HepG2 (cell line): ENCODE measurements around the gene CNNM4. TPM values are rescaled to one million over a fixed set of nuclear protein-coding genes. Genes with fewer than 3 reads are reported as not detected.

ENCODE experiments used
- CHD2 ChIP-seq: IDR thresholded peaks from 2 replicates; pipeline ENCODE4 v1.6.1; 2011; ENCODE audit warnings: low read depth, low read length, improper control_type of control experiment
- HBP1 ChIP-seq: IDR thresholded peaks from 2 replicates; pipeline ENCODE4 v1.6.1; 2016; ENCODE audit warnings: low read depth, control low read depth
- HDAC6 ChIP-seq: fragments of 200-600 bp; sonication (generic); IDR thresholded peaks from 2 replicates; pipeline ENCODE4 v1.7.0; 2017; ENCODE audit warnings: mild to moderate bottlenecking, antibody characterized with exemption, low read length, low read depth
- HES4 ChIP-seq: sonication (generic); formaldehyde crosslinking; IDR thresholded peaks from 2 replicates; pipeline ENCODE4 v1.9.0; 2021; ENCODE audit warnings: mild to moderate bottlenecking, missing genetic modification reagents, borderline replicate concordance
- HOXD1 ChIP-seq: sonication (generic); formaldehyde crosslinking; IDR thresholded peaks from 2 replicates; pipeline ENCODE4 v1.5.0; 2020; ENCODE audit warnings: missing genetic modification reagents
- ISX ChIP-seq: sonication (generic); formaldehyde crosslinking; conservative IDR thresholded peaks from 2 replicates; pipeline ENCODE4 v1.5.0; 2020; ENCODE audit warnings: missing genetic modification reagents
- KDM1A ChIP-seq: IDR thresholded peaks from 2 replicates; pipeline ENCODE4 v1.6.1; 2016; ENCODE audit warnings: missing compliant biosample characterization
- TBX3 ChIP-seq: fragments of 450-650 bp; IDR thresholded peaks from 2 replicates; pipeline ENCODE4 v1.6.1; 2017; ENCODE audit warnings: antibody characterized with exemption, mild to moderate bottlenecking, inconsistent platforms, borderline replicate concordance
- ZBTB42 ChIP-seq: sonication (generic); formaldehyde crosslinking; IDR thresholded peaks from 2 replicates; pipeline ENCODE4 v1.5.0; 2020; ENCODE audit warnings: mild to moderate bottlenecking, missing genetic modification reagents
- ZNF263 ChIP-seq: sonication (generic); formaldehyde crosslinking; IDR thresholded peaks from 2 replicates; pipeline ENCODE4 v1.4.0; 2020; ENCODE audit warnings: missing genetic modification reagents
- ZNF441 ChIP-seq: sonication (generic); formaldehyde crosslinking; IDR thresholded peaks from 2 replicates; pipeline ENCODE4 v1.7.0; 2021; ENCODE audit warnings: missing genetic modification reagents, borderline replicate concordance
- ZNF484 ChIP-seq: sonication (generic); formaldehyde crosslinking; IDR thresholded peaks from 2 replicates; pipeline ENCODE4 v1.5.1; 2020; ENCODE audit warnings: mild to moderate bottlenecking, low read depth, missing genetic modification reagents, borderline replicate concordance
- ZNF503 ChIP-seq: sonication (generic); formaldehyde crosslinking; IDR thresholded peaks from 2 replicates; pipeline ENCODE4 v1.4.0; 2020; ENCODE audit warnings: missing genetic modification reagents
- ZNF557 ChIP-seq: sonication (generic); formaldehyde crosslinking; IDR thresholded peaks from 2 replicates; pipeline ENCODE4 v1.4.0; 2020; ENCODE audit warnings: missing genetic modification reagents
- ZNF589 ChIP-seq: sonication (generic); formaldehyde crosslinking; conservative IDR thresholded peaks from 2 replicates; pipeline ENCODE4 v1.8.0; 2022; ENCODE audit warnings: mild to moderate bottlenecking, moderate library complexity, missing genetic modification reagents
- ZNF646 ChIP-seq: sonication (generic); formaldehyde crosslinking; IDR thresholded peaks from 2 replicates; pipeline ENCODE4 v1.9.0; 2021; ENCODE audit warnings: mild to moderate bottlenecking, missing genetic modification reagents
- ZNF749 ChIP-seq: sonication (generic); formaldehyde crosslinking; IDR thresholded peaks from 2 replicates; pipeline ENCODE4 v1.8.0; 2022; ENCODE audit warnings: mild to moderate bottlenecking, missing genetic modification reagents, moderate library complexity, borderline replicate concordance
- ZNF782 ChIP-seq: sonication (generic); formaldehyde crosslinking; IDR thresholded peaks from 2 replicates; pipeline ENCODE4 v1.4.0; 2020; ENCODE audit warnings: missing genetic modification reagents, mild to moderate bottlenecking, borderline replicate concordance
- ZNF784 ChIP-seq: sonication (generic); formaldehyde crosslinking; IDR thresholded peaks from 2 replicates; pipeline ENCODE4 v1.5.1; 2020; ENCODE audit warnings: missing genetic modification reagents, mild to moderate bottlenecking, borderline replicate concordance
- polyA plus RNA-seq, 8 experiments: library from polyadenylated mRNA; depleted of rRNA in 3 of 8; stranded (reverse) in 7 of 8; unstranded in 1 of 8; fragments of >200 nt; fragmentation: Illumina TruSeq in 4 of 8; extraction: Trizol in 4 of 8; gene quantifications; 2 replicates each; pipeline versions ENCODE4 v1.2.1 to v1.2.3, GENCODE V29; 2011 to 2016; ENCODE audit warnings: low read depth in 4 of 8, missing spikeins in 1 of 8, mixed read lengths in 1 of 8; ENCODE audit not compliant: insufficient read depth in 1 of 8
- total RNA-seq, 5 experiments: library from RNA; depleted of rRNA; stranded (reverse); fragments of >200 nt; fragmentation: Illumina TruSeq; extraction: Trizol; gene quantifications; 2 replicates each; pipeline ENCODE4 v1.2.3, GENCODE V29; 2016; ENCODE audit warnings: low read depth in 1 of 5

CNNM4 gene
- total and polyA plus RNA-seq, 2 of the 13 experiments (the other 11 are each of a cell fraction or from before 2014, with no cell fraction given) = 5.9 to 8.4 TPM

- TF ChIP-seq ZNF749 = no peak
- TF ChIP-seq HDAC6 = no peak
- no peak for TF ChIP-seq ISX (CRISPR knock-in tag)
- TF ChIP-seq ZNF441 = 0 out of 2 replicates have a peak, but pooled peaks have one; percentile 33
- no peak for TF ChIP-seq ZNF589 (CRISPR knock-in tag)
- TF ChIP-seq HOXD1 = no peak
- no peak; the same call in 1 of the 2 replicates for TF ChIP-seq ZNF646 (CRISPR knock-in tag)
- TF ChIP-seq HBP1 = no peak
- no peak for TF ChIP-seq HES4 (CRISPR knock-in tag)
- TF ChIP-seq KDM1A (CRISPR knock-in tag) = no peak
- TF ChIP-seq ZNF503 (CRISPR knock-in tag) = no peak
- no peak for TF ChIP-seq CHD2
- peak; percentile 16; the same call in 1 of the 2 replicates for TF ChIP-seq TBX3
- no peak for TF ChIP-seq ZNF263 (CRISPR knock-in tag)
- no peak for TF ChIP-seq ZNF484
- TF ChIP-seq ZNF557 (CRISPR knock-in tag) = no peak
- TF ChIP-seq ZNF782 (CRISPR knock-in tag) = 0 out of 2 replicates have a peak, but pooled peaks have one; percentile 59
- no peak for TF ChIP-seq ZBTB42
- no peak for TF ChIP-seq ZNF784 (CRISPR knock-in tag)
Measured at GRCh38 chr2:96801005-96801785, 40.5 kb downstream of the CNNM4 start (continued).
